ENCODE results near the gene F10.
"Not testable (repeated sequence)": the region's sequence is repeated elsewhere in the genome, so short reads cannot be mapped to it uniquely, and the experiment has no call there.

The F10 gene

GRCh38 chr13:113086991-113087922 lies 35.3 kb upstream of the F10 start:
- DNase-seq, result no peak

- no peak for DNase-seq
Observed at GRCh38 chr13:113087923-113088690, 34.5 kb upstream of the F10 start.

GRCh38 chr13:113088691-113089020 lies 33.9 kb upstream of the F10 start:
- no peak for DNase-seq

GRCh38 chr13:113089693-113090414 lies 32.7 kb upstream of the F10 start:
- DNase-seq, result no peak

- no peak for DNase-seq
Observed at GRCh38 chr13:113090415-113090770, 32.2 kb upstream of the F10 start.

GRCh38 chr13:113090806-113091205 lies 31.8 kb upstream of the F10 start:
- DNase-seq, result no peak

- no peak for DNase-seq
Observed at GRCh38 chr13:113091211-113091771, 31.3 kb upstream of the F10 start.

- DNase-seq, result no peak
Observed at GRCh38 chr13:113091891-113092775, 30.5 kb upstream of the F10 start.

- DNase-seq, result no peak
Observed at GRCh38 chr13:113092776-113093579, 29.6 kb upstream of the F10 start.

GRCh38 chr13:113093580-113094409 lies 28.8 kb upstream of the F10 start:
- DNase-seq, result no peak

GRCh38 chr13:113094410-113094800 lies 28.2 kb upstream of the F10 start:
- DNase-seq, result no peak

- DNase-seq, result no peak
Observed at GRCh38 chr13:113095146-113096051, 27.2 kb upstream of the F10 start.

- DNase-seq, result no peak
Observed at GRCh38 chr13:113096052-113096744, 26.4 kb upstream of the F10 start.

- DNase-seq, result no peak
Observed at GRCh38 chr13:113096745-113097305, 25.8 kb upstream of the F10 start.

- DNase-seq, result no peak
Observed at GRCh38 chr13:113097651-113098050, 24.9 kb upstream of the F10 start.

- DNase-seq, result no peak
Observed at GRCh38 chr13:113098162-113098732, 24.4 kb upstream of the F10 start.

- no peak for DNase-seq
Observed at GRCh38 chr13:113099142-113099541, 23.5 kb upstream of the F10 start.

- not testable (repeated sequence) for DNase-seq
Observed at GRCh38 chr13:113102302-113102701, 20.3 kb upstream of the F10 start.

Measured in NCI-H1417 (cell line).